H9 (cell line): Measurements from ENCODE around the gene MESD. TPM values are rescaled to one million over a fixed set of nuclear protein-coding genes. Genes with fewer than 3 reads are reported as not detected.

Experiments used
- DNase-seq: peaks from one replicate; pipeline ENCODE4 v3.0.0-alpha.2; 2017
- H2AFZ ChIP-seq: one replicate; pipeline ENCODE4 v1.6.1; 2013; ENCODE audit warnings: mild to moderate bottlenecking, low read length, control low read depth, moderate library complexity
- H2AK5ac ChIP-seq: 2 replicates; pipeline ENCODE4 v1.6.1; 2013; ENCODE audit warnings: low read length, control low read depth, mixed read lengths; ENCODE audit not compliant: insufficient read length
- H2BK120ac ChIP-seq: one replicate; pipeline ENCODE4 v1.6.1; 2013; ENCODE audit warnings: low read depth, mild to moderate bottlenecking, low read length, control low read depth, inconsistent platforms; ENCODE audit not compliant: poor library complexity, severe bottlenecking
- H2BK12ac ChIP-seq: 2 replicates; pipeline ENCODE4 v1.6.1; 2013; ENCODE audit warnings: low read length, control low read depth, mixed read lengths, low read depth; ENCODE audit not compliant: insufficient read length
- H2BK15ac ChIP-seq: 2 replicates; pipeline ENCODE4 v1.6.1; 2013; ENCODE audit warnings: low read depth, low read length, control low read depth
- H2BK20ac ChIP-seq: one replicate; pipeline ENCODE4 v1.6.1; 2013; ENCODE audit warnings: low read depth, mild to moderate bottlenecking, low read length, control low read depth, inconsistent platforms; ENCODE audit not compliant: poor library complexity, severe bottlenecking
- H2BK5ac ChIP-seq: 2 replicates; pipeline ENCODE4 v1.6.1; 2013; ENCODE audit warnings: low read length, control low read depth, mixed read lengths; ENCODE audit not compliant: insufficient read length
- H3K14ac ChIP-seq: 2 replicates; pipeline ENCODE4 v1.6.1; 2013; ENCODE audit warnings: low read length, control low read depth; ENCODE audit not compliant: insufficient read depth
- H3K18ac ChIP-seq: 2 replicates; pipeline ENCODE4 v1.6.1; 2013; ENCODE audit warnings: low read depth, mild to moderate bottlenecking, mixed read lengths, low read length, control low read depth; ENCODE audit not compliant: insufficient read length
- H3K23ac ChIP-seq: 2 replicates; pipeline ENCODE4 v1.6.1; 2013; ENCODE audit warnings: low read length, control low read depth, mixed read lengths, low read depth; ENCODE audit not compliant: insufficient read length
- H3K23me2 ChIP-seq: 2 replicates; pipeline ENCODE4 v1.6.1; 2013; ENCODE audit warnings: low read depth, mild to moderate bottlenecking, mixed read lengths, low read length, control low read depth; ENCODE audit not compliant: insufficient read length, poor library complexity, severe bottlenecking
- H3K27ac ChIP-seq: 2 replicates; pipeline ENCODE4 v1.5.1; 2013; ENCODE audit warnings: low read length, control low read depth, mixed read lengths, low read depth; ENCODE audit not compliant: insufficient read length
- H3K27me3 ChIP-seq: 2 replicates; pipeline ENCODE4 v1.6.1; 2013; ENCODE audit warnings: low read length, control low read depth, inconsistent platforms; ENCODE audit not compliant: insufficient read depth
- H3K4ac ChIP-seq: 2 replicates; pipeline ENCODE4 v1.6.1; 2013; ENCODE audit warnings: low read depth, mild to moderate bottlenecking, control low read depth, inconsistent platforms, low read length, moderate library complexity
- H3K4me1 ChIP-seq: 2 replicates; pipeline ENCODE4 v1.6.1; 2013; ENCODE audit warnings: low read length, control low read depth, inconsistent platforms; ENCODE audit not compliant: insufficient read depth
- H3K4me2 ChIP-seq: 2 replicates; pipeline ENCODE4 v1.6.1; 2013; ENCODE audit warnings: low read length, control low read depth, mixed read lengths; ENCODE audit not compliant: insufficient read length, insufficient read depth
- H3K56ac ChIP-seq: 2 replicates; pipeline ENCODE4 v1.6.1; 2013; ENCODE audit warnings: low read depth, mild to moderate bottlenecking, mixed read lengths, low read length, control low read depth; ENCODE audit not compliant: insufficient read length
- H3K79me1 ChIP-seq: 2 replicates; pipeline ENCODE4 v1.6.1; 2013; ENCODE audit warnings: low read depth, mild to moderate bottlenecking, moderate library complexity, low read length, control low read depth, inconsistent platforms; ENCODE audit not compliant: insufficient read depth, poor library complexity, severe bottlenecking
- H3K79me2 ChIP-seq: 2 replicates; pipeline ENCODE4 v1.6.1; 2013; ENCODE audit warnings: low read length, control low read depth, inconsistent platforms; ENCODE audit not compliant: insufficient read depth
- H3K9ac ChIP-seq: 2 replicates; pipeline ENCODE4 v1.6.1; 2013; ENCODE audit warnings: low read length, control low read depth, mixed read lengths; ENCODE audit not compliant: insufficient read length; ENCODE audit errors: extremely low read depth
- H3K9me3 ChIP-seq: one replicate; pipeline ENCODE4 v1.6.1; 2013; ENCODE audit warnings: low read depth, low read length, inconsistent platforms; ENCODE audit not compliant: control insufficient read depth
- H3T11ph ChIP-seq: one replicate; pipeline ENCODE4 v1.6.1; 2013; ENCODE audit warnings: mild to moderate bottlenecking, low read length, control low read depth, inconsistent platforms
- H4K20me1 ChIP-seq: one replicate; pipeline ENCODE4 v1.6.1; 2013; ENCODE audit not compliant: control insufficient read depth, insufficient read length, insufficient read depth
- H4K5ac ChIP-seq: 2 replicates; pipeline ENCODE4 v1.6.1; 2013; ENCODE audit warnings: low read depth, mild to moderate bottlenecking, mixed read lengths, low read length, control low read depth; ENCODE audit not compliant: insufficient read length
- H4K8ac ChIP-seq: replicated peaks from 2 replicates; pipeline ENCODE4 v1.6.1; 2013; ENCODE audit warnings: low read length, control low read depth, mixed read lengths, low read depth; ENCODE audit not compliant: insufficient read length
- H4K91ac ChIP-seq: 2 replicates; pipeline ENCODE4 v1.6.1; 2013; ENCODE audit warnings: low read depth, mild to moderate bottlenecking, moderate library complexity, mixed read lengths, low read length, control low read depth; ENCODE audit not compliant: insufficient read length
- H3K27ac Mint-ChIP-seq, 3 experiments: 2 replicates in 2 of 3; 3 replicates in 1 of 3; pipeline ENCODE4 v1.8.0; 2020 to 2021; ENCODE audit warnings: mixed read lengths in 3 of 3, mild to moderate bottlenecking in 1 of 3, moderate library complexity in 1 of 3
- H3K27me3 Mint-ChIP-seq: 2 replicates; pipeline ENCODE4 v1.8.0; 2021; ENCODE audit warnings: low read depth, mild to moderate bottlenecking, moderate library complexity, mixed read lengths
- H3K36me3 Mint-ChIP-seq, 3 experiments: 2 replicates in 2 of 3; 3 replicates in 1 of 3; pipeline ENCODE4 v1.8.0; 2020 to 2021; ENCODE audit warnings: low read depth in 3 of 3, mixed read lengths in 3 of 3; ENCODE audit not compliant: insufficient read depth in 1 of 3
- H3K4me1 Mint-ChIP-seq, 2 experiments: 2 replicates each; pipeline ENCODE4 v1.8.0; 2020; ENCODE audit warnings: mixed read lengths in 2 of 2
- H3K4me3 Mint-ChIP-seq, 2 experiments: 2 replicates in 1 of 2; 3 replicates in 1 of 2; pipeline ENCODE4 v1.8.0; 2020 to 2021; ENCODE audit warnings: mild to moderate bottlenecking in 2 of 2, mixed read lengths in 2 of 2, moderate library complexity in 1 of 2
- H3K9me3 Mint-ChIP-seq, 2 experiments: 2 replicates in 1 of 2; 3 replicates in 1 of 2; pipeline ENCODE4 v1.8.0; 2020; ENCODE audit warnings: mild to moderate bottlenecking in 2 of 2, mixed read lengths in 2 of 2, moderate library complexity in 1 of 2
- CTCF ChIP-seq: fragments of 200-600 bp; sonication (generic); conservative IDR thresholded peaks from 3 replicates; pipeline ENCODE4 v1.8.0; 2021; ENCODE audit warnings: antibody characterized with exemption, mild to moderate bottlenecking
- WGBS: extraction: QIAGEN DNeasy Blood & Tissue Kit; methylation state at CpG from one replicate; pipeline ENCODE4 v1.1.7; 2013; ENCODE audit warnings: missing lambda C conversion rate, low lambda C conversion rate, mixed read lengths; ENCODE audit not compliant: insufficient read length; ENCODE audit errors: extremely low coverage; 5-methylcytosine and 5-hydroxymethylcytosine counted together
- total RNA-seq: library from RNA; stranded (reverse); gene quantifications from 2 replicates; pipeline ENCODE4 v1.2.1, GENCODE V29; 2021

Gene MESD
- total RNA-seq, 1 experiment from 2014 or later: 29.1 TPM

GRCh38 chr15:80946576-80946975 lies 43.0 kb downstream of the MESD start:
- Histone ChIP-seq H3K4me1 (no peaks in the 10 kb centered on the region), H2BK20ac (no peak overlapping the region), H2AK5ac (no peak overlapping the region), H2BK120ac (no peak overlapping the region), H3K27me3 (no peaks in the 10 kb centered on the region), H3K23ac (no peak overlapping the region), H3K4me2 (no peak overlapping the region), H2BK12ac (no peak overlapping the region), H4K5ac (no peak overlapping the region), H3T11ph (no peak overlapping the region), H3K9me3 (no peaks in the 10 kb centered on the region), H3K23me2 (no peaks in the 10 kb centered on the region), H3K79me2 (no peaks in the 10 kb centered on the region), H3K14ac (no peak overlapping the region), H3K4ac (no peak overlapping the region), H4K20me1 (no peaks in the 10 kb centered on the region), H2BK5ac (no peak overlapping the region), H3K9ac (no peak overlapping the region), H4K91ac (no peak overlapping the region), H3K18ac (no peak overlapping the region), H2AFZ (no peak overlapping the region), H3K79me1 (no peaks in the 10 kb centered on the region), H2BK15ac (no peak overlapping the region), H3K56ac (no peak overlapping the region), H3K27ac (no peak overlapping the region), H4K8ac (no peak overlapping the region)
- Mint-ChIP-seq H3K36me3 (peaks cover 16 to 42% (median 41%) of the 10 kb centered on the region in 3 experiments), H3K4me1 (peaks cover 4 to 8% of the 10 kb centered on the region in 2 experiments; a peak in 2 of 4 replicates), H3K4me3 (no peak overlapping the region), H3K27me3 (no peaks in the 10 kb centered on the region), H3K27ac (no peak overlapping the region), H3K9me3 (no peaks in the 10 kb centered on the region)
- DNase-seq: no peak
- no peak for TF ChIP-seq CTCF
- WGBS: no CpG with 5 or more reads among the region's 8 CpGs
